HS-27A (cell line): ENCODE data around the gene HCLS1.
"Not testable (repeated sequence)": the region's sequence is repeated elsewhere in the genome, so short reads cannot be mapped to it uniquely, and the experiment has no call there.

ENCODE experiments used
- DNase-seq: peaks from one replicate; pipeline ENCODE4 v3.0.0-alpha.2; 2012; ENCODE audit warnings: low read depth, missing footprints

HCLS1 gene

GRCh38 chr3:121654493-121655385 lies 6.0 kb downstream of the HCLS1 start:
- no peak for DNase-seq

GRCh38 chr3:121651684-121652083 lies 9.0 kb downstream of the HCLS1 start:
- no peak for DNase-seq

- no peak for DNase-seq
Observed at GRCh38 chr3:121649645-121650044, 11.1 kb downstream of the HCLS1 start.

GRCh38 chr3:121648219-121648958 lies 12.3 kb downstream of the HCLS1 start:
- DNase-seq: no peak

GRCh38 chr3:121645054-121645453 lies 15.6 kb downstream of the HCLS1 start:
- no peak for DNase-seq

- no peak for DNase-seq
Observed at GRCh38 chr3:121642601-121643314, 17.9 kb downstream of the HCLS1 start.

GRCh38 chr3:121641127-121641526 lies 19.6 kb downstream of the HCLS1 start:
- no peak for DNase-seq

GRCh38 chr3:121637922-121638321 lies 22.8 kb downstream of the HCLS1 start:
- no peak for DNase-seq

GRCh38 chr3:121630355-121630754 lies 30.3 kb downstream of the HCLS1 start:
- DNase-seq: no peak

GRCh38 chr3:121629601-121630000 lies 31.1 kb downstream of the HCLS1 start:
- no peak for DNase-seq

GRCh38 chr3:121627622-121628021 lies 33.1 kb downstream of the HCLS1 start:
- DNase-seq: no peak

- no peak for DNase-seq
Observed at GRCh38 chr3:121627211-121627610, 33.5 kb downstream of the HCLS1 start.

- DNase-seq: no peak
Observed at GRCh38 chr3:121626495-121626894, 34.2 kb downstream of the HCLS1 start.

GRCh38 chr3:121624147-121624899 lies 36.4 kb downstream of the HCLS1 start:
- DNase-seq: no peak

GRCh38 chr3:121621491-121621890 lies 39.2 kb downstream of the HCLS1 start:
- no peak for DNase-seq

GRCh38 chr3:121619691-121620090 lies 41.0 kb downstream of the HCLS1 start:
- DNase-seq: no peak

- no peak for DNase-seq
Observed at GRCh38 chr3:121606106-121606505, 54.6 kb downstream of the HCLS1 start.

- no peak for DNase-seq
Observed at GRCh38 chr3:121604759-121605158, 55.9 kb downstream of the HCLS1 start.

- DNase-seq: no peak
Observed at GRCh38 chr3:121601212-121601812, 59.4 kb downstream of the HCLS1 start.

GRCh38 chr3:121599900-121600299 lies 60.8 kb downstream of the HCLS1 start:
- not testable (repeated sequence) for DNase-seq

- DNase-seq: no peak
Observed at GRCh38 chr3:121598564-121598963, 62.1 kb downstream of the HCLS1 start.
